IMR-90 (cell line): ENCODE results near the gene C10orf105. TPM values are rescaled to one million over a fixed set of nuclear protein-coding genes. Genes with fewer than 3 reads are reported as not detected.

Source experiments
- ATAC-seq: fragments of 200-7000 bp; cut with Tn5 transposase; 2 replicates; pipeline ENCODE4 v1.9.1; 2020; ENCODE audit warnings: low read depth, mild to moderate bottlenecking, moderate library complexity
- BruUV-seq: library from RNA; stranded (reverse); fragments of 400-500 nt; replicated peaks from 2 replicates; lab custom pipeline; 2021; lab: Mats Ljungman, UMichigan
- CTCF ChIA-PET: fragments of 300-600 bp; formaldehyde crosslinking; extraction: SDS; loops from one replicate; lab custom pipeline; 2021; ENCODE audit warnings: antibody characterized with exemption; lab: Yijun Ruan, JAX
- POLR2A ChIA-PET: fragments of 300-600 bp; sonication (Branson Sonifier 250); formaldehyde crosslinking; loops from one replicate; lab custom pipeline; 2022; ENCODE audit warnings: antibody characterized with exemption; ENCODE audit not compliant: unreplicated experiment; lab: Charles Lee
- DNase-seq: peaks from one replicate; pipeline ENCODE4 v3.0.0; 2013
- H2AFZ ChIP-seq: replicated peaks from 2 replicates; pipeline ENCODE3; 2013; ENCODE audit warnings: low read length, mild to moderate bottlenecking; ENCODE audit not compliant: poor library complexity
- H2AK5ac ChIP-seq: 2 replicates; pipeline ENCODE4 v1.6.1; 2013; ENCODE audit warnings: low read depth, low read length, inconsistent platforms
- H2AK9ac ChIP-seq: replicated peaks from 2 replicates; pipeline ENCODE3; 2013; ENCODE audit warnings: mild to moderate bottlenecking, low read depth, low read length, moderate library complexity; ENCODE audit not compliant: poor library complexity
- H2BK120ac ChIP-seq: 2 replicates; pipeline ENCODE4 v1.6.1; 2013; ENCODE audit warnings: low read depth, low read length, inconsistent platforms
- H2BK15ac ChIP-seq: 3 replicates; pipeline ENCODE4 v1.6.1; 2013; ENCODE audit warnings: low read depth, low read length, inconsistent platforms
- H2BK20ac ChIP-seq: 2 replicates; pipeline ENCODE4 v1.6.1; 2013; ENCODE audit warnings: low read depth, mild to moderate bottlenecking, inconsistent platforms, low read length, moderate library complexity
- H2BK5ac ChIP-seq: 2 replicates; pipeline ENCODE4 v1.6.1; 2013; ENCODE audit warnings: mild to moderate bottlenecking, low read depth, low read length, inconsistent platforms; ENCODE audit not compliant: poor library complexity, severe bottlenecking
- H3K14ac ChIP-seq: replicated peaks from 2 replicates; pipeline ENCODE4 v1.6.1; 2013; ENCODE audit warnings: low read depth, low read length, inconsistent platforms
- H3K18ac ChIP-seq: 2 replicates; pipeline ENCODE4 v1.6.1; 2013; ENCODE audit warnings: low read depth, low read length, control low read depth
- H3K23ac ChIP-seq: 2 replicates; pipeline ENCODE4 v1.6.1; 2013; ENCODE audit warnings: low read depth, low read length, inconsistent platforms
- H3K27ac ChIP-seq: 2 replicates; pipeline ENCODE4 v1.5.1; 2013; ENCODE audit warnings: mild to moderate bottlenecking, control low read depth, low read length; ENCODE audit not compliant: insufficient read depth
- H3K27me3 ChIP-seq: 2 replicates; pipeline ENCODE4 v1.6.1; 2013; ENCODE audit warnings: low read length; ENCODE audit not compliant: control insufficient read depth, insufficient read depth
- H3K36me3 ChIP-seq: 2 replicates; pipeline ENCODE4 v1.6.1; 2013; ENCODE audit warnings: low read length, mixed read lengths; ENCODE audit not compliant: control insufficient read depth, insufficient read depth
- H3K4ac ChIP-seq: 2 replicates; pipeline ENCODE4 v1.6.1; 2013; ENCODE audit warnings: low read depth, low read length, inconsistent platforms
- H3K4me1 ChIP-seq: 2 replicates; pipeline ENCODE4 v1.6.1; 2013; ENCODE audit warnings: low read length, mixed read lengths; ENCODE audit not compliant: control insufficient read depth, insufficient read depth
- H3K4me2 ChIP-seq: 2 replicates; pipeline ENCODE4 v1.6.1; 2013; ENCODE audit warnings: low read depth, mild to moderate bottlenecking, control low read depth, low read length, moderate library complexity
- H3K4me3 ChIP-seq: 2 replicates; pipeline ENCODE4 v1.5.1; 2013; ENCODE audit warnings: low read depth, mild to moderate bottlenecking, control low read depth, low read length, moderate library complexity; ENCODE audit not compliant: insufficient read depth
- H3K56ac ChIP-seq: 2 replicates; pipeline ENCODE4 v1.6.1; 2013; ENCODE audit warnings: low read length, inconsistent platforms; ENCODE audit not compliant: insufficient read depth; ENCODE audit errors: extremely low read depth
- H3K79me1 ChIP-seq, 2 experiments: 2 replicates each; pipeline ENCODE4 v1.6.1; 2013; ENCODE audit warnings: low read length in 2 of 2, inconsistent platforms in 1 of 2, low read depth in 1 of 2
- H3K9ac ChIP-seq: 2 replicates; pipeline ENCODE4 v1.6.1; 2013; ENCODE audit warnings: low read depth, low read length, control low read depth
- H3K9me1 ChIP-seq: 2 replicates; pipeline ENCODE4 v1.6.1; 2013; ENCODE audit warnings: low read length, inconsistent platforms; ENCODE audit not compliant: insufficient read depth
- H3K9me3 ChIP-seq: 2 replicates; pipeline ENCODE4 v1.6.1; 2013; ENCODE audit warnings: low read length; ENCODE audit not compliant: control insufficient read depth, insufficient read depth
- H4K20me1 ChIP-seq: 2 replicates; pipeline ENCODE4 v1.6.1; 2013; ENCODE audit warnings: low read length, inconsistent platforms; ENCODE audit not compliant: insufficient read depth
- H4K5ac ChIP-seq: 2 replicates; pipeline ENCODE4 v1.6.1; 2013; ENCODE audit warnings: mild to moderate bottlenecking, low read depth, low read length, control low read depth
- H4K8ac ChIP-seq, 2 experiments: 2 replicates each; pipeline ENCODE4 v1.6.1; 2013; ENCODE audit warnings: low read depth in 2 of 2, low read length in 2 of 2, control low read depth in 1 of 2, inconsistent platforms in 1 of 2
- H4K91ac ChIP-seq: 2 replicates; pipeline ENCODE4 v1.6.1; 2013; ENCODE audit warnings: low read depth, low read length, inconsistent platforms; ENCODE audit not compliant: insufficient read depth
- BHLHE40 ChIP-seq: fragments of 150-350 bp; IDR thresholded peaks from 2 replicates; pipeline ENCODE4 v1.6.1; 2016; ENCODE audit warnings: mild to moderate bottlenecking, low read depth, low read length
- CEBPB ChIP-seq: IDR thresholded peaks from 2 replicates; pipeline ENCODE4 v1.6.1; 2012; ENCODE audit warnings: low read depth, low read length, improper control_type of control experiment
- CHD1 ChIP-seq: IDR thresholded peaks from 2 replicates; pipeline ENCODE4 v1.6.1; 2012; ENCODE audit warnings: low read depth, low read length, improper control_type of control experiment
- FOS ChIP-seq: fragments of 150-350 bp; IDR thresholded peaks from 2 replicates; pipeline ENCODE4 v1.6.1; 2016; ENCODE audit warnings: low read depth, low read length
- MAFK ChIP-seq: IDR thresholded peaks from 2 replicates; pipeline ENCODE4 v1.6.1; 2012; ENCODE audit warnings: low read depth, low read length, improper control_type of control experiment
- MAZ ChIP-seq: IDR thresholded peaks from 2 replicates; pipeline ENCODE4 v1.6.1; 2012; ENCODE audit warnings: low read depth, mild to moderate bottlenecking, low read length, improper control_type of control experiment, moderate library complexity, borderline replicate concordance
- MXI1 ChIP-seq: IDR thresholded peaks from 2 replicates; pipeline ENCODE4 v1.6.1; 2012; ENCODE audit warnings: low read depth, mild to moderate bottlenecking, low read length, moderate library complexity, borderline replicate concordance
- NFE2L2 ChIP-seq: fragments of 150-350 bp; IDR thresholded peaks from 2 replicates; pipeline ENCODE4 v1.6.1; 2016; ENCODE audit warnings: low read depth, mild to moderate bottlenecking, low read length
- POLR2A ChIP-seq: IDR thresholded peaks from 2 replicates; pipeline ENCODE4 v1.6.1; 2012; ENCODE audit warnings: mild to moderate bottlenecking, low read depth, low read length
- RAD21 ChIP-seq: IDR thresholded peaks from 2 replicates; pipeline ENCODE4 v1.6.1; 2012; ENCODE audit warnings: low read length, improper control_type of control experiment
- RCOR1 ChIP-seq: IDR thresholded peaks from 2 replicates; pipeline ENCODE4 v1.6.1; 2012; ENCODE audit warnings: mild to moderate bottlenecking, low read length, improper control_type of control experiment; ENCODE audit not compliant: insufficient replicate concordance
- RFX5 ChIP-seq: IDR thresholded peaks from 2 replicates; pipeline ENCODE4 v1.8.0; 2012; ENCODE audit warnings: low read depth, mild to moderate bottlenecking, low read length, moderate library complexity
- SMC3 ChIP-seq: fragments of 150-350 bp; IDR thresholded peaks from 2 replicates; pipeline ENCODE4 v1.6.1; 2016; ENCODE audit warnings: low read depth, mild to moderate bottlenecking, antibody characterized with exemption, low read length, moderate library complexity
- WGBS, 2 experiments: methylation state at CpG; one replicate each; pipeline versions ENCODE4 v1.1.5 to v1.1.7; 2013; ENCODE audit warnings: missing lambda C conversion rate in 2 of 2; ENCODE audit not compliant: insufficient read length in 1 of 2; ENCODE audit errors: extremely low coverage in 2 of 2; 5-methylcytosine and 5-hydroxymethylcytosine counted together
- dilution Hi-C: fragments of 300-500 bp; cut with HindIII; formaldehyde crosslinking; loops from one replicate; pipeline ENCODE4 v1.14.3; 2018; ENCODE audit warnings: low sequenced_read_pairs; ENCODE audit not compliant: unreplicated experiment
- in situ Hi-C: fragments of 300-500 bp; cut with MboI; formaldehyde crosslinking; loops from 3 replicates; pipeline ENCODE4 v1.14.3; 2019; ENCODE audit warnings: low sequenced_read_pairs, inconsistent platforms, mixed read lengths
- intact Hi-C: fragments of 100-400 bp; cut with micrococcal nuclease; formaldehyde crosslinking; loops from 2 replicates; pipeline ENCODE4 v1.10.0; 2022
- polyA plus RNA-seq, 3 experiments: library from polyadenylated mRNA; depleted of rRNA; stranded (reverse); fragments of >200 nt; gene quantifications; 2 replicates each; pipeline ENCODE4 v1.2.3, GENCODE V29; 2012; ENCODE audit warnings: low replicate concordance in 1 of 3
- total RNA-seq: library from RNA; depleted of rRNA; stranded (reverse); fragments of >200 nt; gene quantifications from 2 replicates; pipeline ENCODE4 v1.2.3, GENCODE V29; 2012
- TF ChIP-seq, protein P1 (sequence below): fragments of 150-350 bp; IDR thresholded peaks from 2 replicates; pipeline ENCODE4 v1.6.1; 2016; ENCODE audit warnings: low read depth, mild to moderate bottlenecking, low read length, moderate library complexity, borderline replicate concordance
- TF ChIP-seq, protein P2 (sequence below): conservative IDR thresholded peaks from 2 replicates; pipeline ENCODE4 v1.5.1; 2012; ENCODE audit warnings: mild to moderate bottlenecking, low read depth, low read length, improper control_type of control experiment
- TF ChIP-seq, protein P3 (sequence below): fragments of 150-350 bp; IDR thresholded peaks from 2 replicates; pipeline ENCODE4 v1.6.1; 2017; ENCODE audit warnings: mild to moderate bottlenecking, antibody characterized with exemption, low read length, low read depth

C10orf105 gene
- total and polyA plus RNA-seq, 2 of the 4 experiments (the other 2 are of a cell fraction), result under 0.01 TPM; not detected in 1

DNA sequence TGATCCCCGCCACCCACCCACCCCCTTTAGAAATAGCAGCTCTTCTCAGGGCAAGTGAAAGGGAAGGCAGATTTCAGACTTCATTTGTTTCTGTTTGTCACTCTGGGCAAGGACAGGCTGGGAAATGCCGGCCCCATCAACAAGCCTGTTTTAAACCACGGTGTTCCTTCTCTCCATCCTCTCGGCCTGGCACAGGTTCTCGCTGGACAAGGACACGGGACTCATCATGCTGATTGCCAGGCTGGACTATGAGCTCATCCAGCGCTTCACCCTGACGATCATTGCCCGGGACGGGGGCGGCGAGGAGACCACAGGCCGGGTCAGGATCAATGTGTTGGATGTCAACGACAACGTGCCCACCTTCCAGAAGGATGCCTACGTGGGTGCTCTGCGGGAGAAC lies 42.3 kb downstream of the C10orf105 start:
- no peak overlapping the region for H3K56ac ChIP-seq
- dilution Hi-C loops, result no loop called here
- H2BK20ac ChIP-seq, result no peak overlapping the region
- peaks cover 63% of the 10 kb centered on the region for H3K27me3 ChIP-seq
- H3K27ac ChIP-seq, result no peak overlapping the region
- no peak overlapping the region for H2BK15ac ChIP-seq
- no peaks in the 10 kb centered on the region for H3K9me3 ChIP-seq
- no peak overlapping the region for H2AFZ ChIP-seq
- H3K36me3 ChIP-seq, result no peaks in the 10 kb centered on the region
- in situ Hi-C loops, result no loop called here
- no peaks in the 10 kb centered on the region for H3K79me1 ChIP-seq
- ATAC-seq, result no peak
- intact Hi-C loops, result no loop called here
- no peak overlapping the region for H4K8ac ChIP-seq
- H3K4me3 ChIP-seq, result no peak overlapping the region
- no peak overlapping the region for H3K14ac ChIP-seq
- H3K18ac ChIP-seq, result no peak overlapping the region
- H3K4ac ChIP-seq, result no peak overlapping the region
- no peaks in the 10 kb centered on the region for H3K9me1 ChIP-seq
- H2BK120ac ChIP-seq, result no peak overlapping the region
- BruUV-seq, result no TSS peak
- no peak for DNase-seq
- H3K23ac ChIP-seq, result no peak overlapping the region
- ChIA-PET CTCF (no interaction called here), POLR2A (no interaction called here)
- no peaks in the 10 kb centered on the region for H3K4me1 ChIP-seq
- WGBS, 2 experiments, result 72% methylated on average over 13 of the region's 17 CpGs; no CpG with 5 or more reads in 1 of the 2 experiments
- no peak overlapping the region for H2AK5ac ChIP-seq
- TF ChIP-seq POLR2A (no peak), NFE2L2 (no peak), MAFK (no peak), RAD21 (no peak), RFX5 (no peak), MAZ (no peak), SMC3 (no peak), BHLHE40 (no peak), CHD1 (no peak), RCOR1 (no peak), MXI1 (no peak), FOS (no peak), CEBPB (no peak)
- TF ChIP-seq, protein P1, sequence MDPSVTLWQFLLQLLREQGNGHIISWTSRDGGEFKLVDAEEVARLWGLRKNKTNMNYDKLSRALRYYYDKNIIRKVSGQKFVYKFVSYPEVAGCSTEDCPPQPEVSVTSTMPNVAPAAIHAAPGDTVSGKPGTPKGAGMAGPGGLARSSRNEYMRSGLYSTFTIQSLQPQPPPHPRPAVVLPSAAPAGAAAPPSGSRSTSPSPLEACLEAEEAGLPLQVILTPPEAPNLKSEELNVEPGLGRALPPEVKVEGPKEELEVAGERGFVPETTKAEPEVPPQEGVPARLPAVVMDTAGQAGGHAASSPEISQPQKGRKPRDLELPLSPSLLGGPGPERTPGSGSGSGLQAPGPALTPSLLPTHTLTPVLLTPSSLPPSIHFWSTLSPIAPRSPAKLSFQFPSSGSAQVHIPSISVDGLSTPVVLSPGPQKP, result no peak
- TF ChIP-seq, protein P2, sequence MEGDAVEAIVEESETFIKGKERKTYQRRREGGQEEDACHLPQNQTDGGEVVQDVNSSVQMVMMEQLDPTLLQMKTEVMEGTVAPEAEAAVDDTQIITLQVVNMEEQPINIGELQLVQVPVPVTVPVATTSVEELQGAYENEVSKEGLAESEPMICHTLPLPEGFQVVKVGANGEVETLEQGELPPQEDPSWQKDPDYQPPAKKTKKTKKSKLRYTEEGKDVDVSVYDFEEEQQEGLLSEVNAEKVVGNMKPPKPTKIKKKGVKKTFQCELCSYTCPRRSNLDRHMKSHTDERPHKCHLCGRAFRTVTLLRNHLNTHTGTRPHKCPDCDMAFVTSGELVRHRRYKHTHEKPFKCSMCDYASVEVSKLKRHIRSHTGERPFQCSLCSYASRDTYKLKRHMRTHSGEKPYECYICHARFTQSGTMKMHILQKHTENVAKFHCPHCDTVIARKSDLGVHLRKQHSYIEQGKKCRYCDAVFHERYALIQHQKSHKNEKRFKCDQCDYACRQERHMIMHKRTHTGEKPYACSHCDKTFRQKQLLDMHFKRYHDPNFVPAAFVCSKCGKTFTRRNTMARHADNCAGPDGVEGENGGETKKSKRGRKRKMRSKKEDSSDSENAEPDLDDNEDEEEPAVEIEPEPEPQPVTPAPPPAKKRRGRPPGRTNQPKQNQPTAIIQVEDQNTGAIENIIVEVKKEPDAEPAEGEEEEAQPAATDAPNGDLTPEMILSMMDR, result no peak
- TF ChIP-seq, protein P3, sequence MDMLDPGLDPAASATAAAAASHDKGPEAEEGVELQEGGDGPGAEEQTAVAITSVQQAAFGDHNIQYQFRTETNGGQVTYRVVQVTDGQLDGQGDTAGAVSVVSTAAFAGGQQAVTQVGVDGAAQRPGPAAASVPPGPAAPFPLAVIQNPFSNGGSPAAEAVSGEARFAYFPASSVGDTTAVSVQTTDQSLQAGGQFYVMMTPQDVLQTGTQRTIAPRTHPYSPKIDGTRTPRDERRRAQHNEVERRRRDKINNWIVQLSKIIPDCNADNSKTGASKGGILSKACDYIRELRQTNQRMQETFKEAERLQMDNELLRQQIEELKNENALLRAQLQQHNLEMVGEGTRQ, result no peak
- no peak overlapping the region for H2AK9ac ChIP-seq
- H3K4me2 ChIP-seq, result no peak overlapping the region
- H4K91ac ChIP-seq, result no peak overlapping the region
- no peak overlapping the region for H4K5ac ChIP-seq
- no peak overlapping the region for H2BK5ac ChIP-seq
- no peak overlapping the region for H3K9ac ChIP-seq
- H4K20me1 ChIP-seq, result no peaks in the 10 kb centered on the region
